ENCODE data around the gene SHISA5. TPM values are rescaled to one million over a fixed set of nuclear protein-coding genes. Genes with fewer than 3 reads are reported as not detected.

The SHISA5 gene
- total RNA-seq, 1 experiment from 2014 or later: 174 TPM

- no peak for TF ChIP-seq CTCF (conservative IDR thresholded peaks at IDR 0.05)
- H2AFZ ChIP-seq (ENCODE audit: low read length): no peak overlapping the region
- H3K9me3 ChIP-seq (ENCODE audit: control insufficient read depth, low read depth, low read length): no peaks in the 10 kb centered on the region
- no peaks in the 10 kb centered on the region for H4K20me1 ChIP-seq (ENCODE audit: control insufficient read depth, insufficient read depth, insufficient read length)
- no peaks in the 10 kb centered on the region for H3K79me2 ChIP-seq (ENCODE audit: insufficient read depth, low read length)
- Mint-ChIP-seq H3K9me3 (no peaks in the 10 kb centered on the region), H3K4me1 (no peaks in the 10 kb centered on the region), H3K27ac (no peak overlapping the region), H3K4me3 (no peak overlapping the region), H3K27me3 (ENCODE audit: low read depth) (no peaks in the 10 kb centered on the region), H3K36me3 (ENCODE audit: insufficient read depth in 1 of 3, low read depth in 3 of 3) (peaks cover 10 to 75% (median 73%) of the 10 kb centered on the region in 3 experiments)
- no peak overlapping the region for H2BK5ac ChIP-seq (ENCODE audit: insufficient read length, low read length)
- no peak overlapping the region for H4K5ac ChIP-seq (ENCODE audit: insufficient read length, low read depth, low read length)
- no peak overlapping the region for H3T11ph ChIP-seq (ENCODE audit: low read length)
- H4K91ac ChIP-seq (ENCODE audit: insufficient read length, low read depth, low read length): no peak overlapping the region
- H2BK15ac ChIP-seq (ENCODE audit: low read depth, low read length): no peak overlapping the region
- no peaks in the 10 kb centered on the region for H3K27me3 ChIP-seq (ENCODE audit: insufficient read depth, low read length)
- no peaks in the 10 kb centered on the region for H3K79me1 ChIP-seq (ENCODE audit: insufficient read depth, low read depth, low read length, poor library complexity, severe bottlenecking)
- no peak overlapping the region for H3K9ac ChIP-seq (ENCODE audit: extremely low read depth, insufficient read length, low read length)
- no peak overlapping the region for H3K23ac ChIP-seq (ENCODE audit: insufficient read length, low read depth, low read length)
- no peak overlapping the region for H3K56ac ChIP-seq (ENCODE audit: insufficient read length, low read depth, low read length)
- no CpG with 5 or more reads among the region's 5 CpGs for WGBS (ENCODE audit: extremely low coverage, insufficient read length, low lambda C conversion rate)
- H3K4me2 ChIP-seq (ENCODE audit: insufficient read depth, insufficient read length, low read length): no peak overlapping the region
- no peak overlapping the region for H3K27ac ChIP-seq (ENCODE audit: insufficient read length, low read depth, low read length)
- H3K4me1 ChIP-seq (ENCODE audit: insufficient read depth, low read length): no peaks in the 10 kb centered on the region
- no peaks in the 10 kb centered on the region for H3K23me2 ChIP-seq (ENCODE audit: insufficient read length, low read depth, low read length, poor library complexity, severe bottlenecking)
- no peak overlapping the region for H2BK120ac ChIP-seq (ENCODE audit: low read depth, low read length, poor library complexity, severe bottlenecking)
- H4K8ac ChIP-seq (replicated peaks; ENCODE audit: insufficient read length, low read depth, low read length): no peak overlapping the region
- no peak overlapping the region for H3K4ac ChIP-seq (ENCODE audit: low read depth, low read length)
- no peak overlapping the region for H2BK20ac ChIP-seq (ENCODE audit: low read depth, low read length, poor library complexity, severe bottlenecking)
- DNase-seq: no peak
- H2BK12ac ChIP-seq (ENCODE audit: insufficient read length, low read depth, low read length): no peak overlapping the region
- no peak overlapping the region for H2AK5ac ChIP-seq (ENCODE audit: insufficient read length, low read length)
- H3K18ac ChIP-seq (ENCODE audit: insufficient read length, low read depth, low read length): no peak overlapping the region
- no peak overlapping the region for H3K14ac ChIP-seq (ENCODE audit: insufficient read depth, low read length)
Measured at GRCh38 chr3:48536785-48537184, 32.8 kb upstream of the SHISA5 start.

Data from H9 (cell line).